Measurements from ENCODE around the gene CTDP1. TPM values are rescaled to one million over a fixed set of nuclear protein-coding genes. Genes with fewer than 3 reads are reported as not detected.

Gene CTDP1, protein sequence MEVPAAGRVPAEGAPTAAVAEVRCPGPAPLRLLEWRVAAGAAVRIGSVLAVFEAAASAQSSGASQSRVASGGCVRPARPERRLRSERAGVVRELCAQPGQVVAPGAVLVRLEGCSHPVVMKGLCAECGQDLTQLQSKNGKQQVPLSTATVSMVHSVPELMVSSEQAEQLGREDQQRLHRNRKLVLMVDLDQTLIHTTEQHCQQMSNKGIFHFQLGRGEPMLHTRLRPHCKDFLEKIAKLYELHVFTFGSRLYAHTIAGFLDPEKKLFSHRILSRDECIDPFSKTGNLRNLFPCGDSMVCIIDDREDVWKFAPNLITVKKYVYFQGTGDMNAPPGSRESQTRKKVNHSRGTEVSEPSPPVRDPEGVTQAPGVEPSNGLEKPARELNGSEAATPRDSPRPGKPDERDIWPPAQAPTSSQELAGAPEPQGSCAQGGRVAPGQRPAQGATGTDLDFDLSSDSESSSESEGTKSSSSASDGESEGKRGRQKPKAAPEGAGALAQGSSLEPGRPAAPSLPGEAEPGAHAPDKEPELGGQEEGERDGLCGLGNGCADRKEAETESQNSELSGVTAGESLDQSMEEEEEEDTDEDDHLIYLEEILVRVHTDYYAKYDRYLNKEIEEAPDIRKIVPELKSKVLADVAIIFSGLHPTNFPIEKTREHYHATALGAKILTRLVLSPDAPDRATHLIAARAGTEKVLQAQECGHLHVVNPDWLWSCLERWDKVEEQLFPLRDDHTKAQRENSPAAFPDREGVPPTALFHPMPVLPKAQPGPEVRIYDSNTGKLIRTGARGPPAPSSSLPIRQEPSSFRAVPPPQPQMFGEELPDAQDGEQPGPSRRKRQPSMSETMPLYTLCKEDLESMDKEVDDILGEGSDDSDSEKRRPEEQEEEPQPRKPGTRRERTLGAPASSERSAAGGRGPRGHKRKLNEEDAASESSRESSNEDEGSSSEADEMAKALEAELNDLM
- 42.0 and 43.3 TPM in 2 replicates for total RNA-seq

DNA sequence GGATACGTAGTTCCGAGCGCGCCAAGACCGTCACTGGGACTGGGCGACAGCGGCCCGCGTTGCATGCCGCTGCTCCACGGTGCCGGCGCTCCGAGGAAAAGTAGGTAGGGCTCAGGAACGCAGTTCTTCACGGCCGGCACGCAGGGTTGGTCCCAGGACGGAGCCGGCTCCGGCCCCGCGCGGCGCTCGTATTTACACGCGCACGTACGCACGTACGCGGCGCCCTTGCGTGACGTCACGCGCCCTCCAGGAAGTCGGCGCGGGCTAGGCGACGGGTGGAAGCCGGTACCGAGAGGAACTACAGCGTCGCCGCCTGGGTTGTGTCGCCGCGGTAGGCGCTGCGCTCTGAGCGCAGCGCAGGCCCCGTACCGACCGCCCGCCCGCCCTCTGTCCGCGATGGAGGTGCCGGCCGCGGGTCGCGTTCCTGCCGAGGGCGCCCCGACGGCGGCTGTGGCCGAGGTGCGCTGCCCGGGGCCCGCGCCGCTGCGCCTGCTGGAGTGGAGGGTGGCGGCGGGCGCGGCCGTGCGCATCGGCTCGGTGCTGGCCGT, at the start of gene CTDP1:
TSS of gene CTDP1 (plus strand) at position 252 of the 548 bp plus-strand sequence. CDS start at position 397, 145 bp downstream.
- H3K27ac Mint-ChIP-seq: peak within 1 kb of the TSS; percentile 98
- H3K36me3 Mint-ChIP-seq (ENCODE audit: low read depth): peaks cover 66% of the 10 kb centered on the region
- H3K4me3 Mint-ChIP-seq (ENCODE audit: low read depth): peak within 1 kb of the TSS; percentile 92
- DNase-seq (ENCODE audit: low spot score): peak; percentile 84
- peaks cover 60% of the 10 kb centered on the region for H3K4me1 Mint-ChIP-seq (ENCODE audit: low read depth)
- intact Hi-C loops (cut with micrococcal nuclease): loop anchor here (1.0 to 10.0 kb wide), 8 partner anchors 156 to 610 kb away; partner anchors contain the start of genes ADNP2, ATP9B, HSBP1L1 and NFATC1
- H3K27me3 Mint-ChIP-seq (ENCODE audit: low read depth): no peaks in the 10 kb centered on the region
- no peaks in the 10 kb centered on the region for H3K9me3 Mint-ChIP-seq

- no peak overlapping the region for H3K4me3 Mint-ChIP-seq (ENCODE audit: low read depth)
- no peaks in the 10 kb centered on the region for H3K36me3 Mint-ChIP-seq (ENCODE audit: low read depth)
- intact Hi-C loops (cut with micrococcal nuclease): no loop called here
- no peaks in the 10 kb centered on the region for H3K4me1 Mint-ChIP-seq (ENCODE audit: low read depth)
- H3K27me3 Mint-ChIP-seq (ENCODE audit: low read depth): peaks cover 2% of the 10 kb centered on the region
- no peak overlapping the region for H3K27ac Mint-ChIP-seq
- DNase-seq (ENCODE audit: low spot score): no peak
- peaks cover 13% of the 10 kb centered on the region for H3K9me3 Mint-ChIP-seq
Measured at GRCh38 chr18:79630281-79631095, 49.1 kb upstream of the CTDP1 start.

GRCh38 chr18:79631096-79631507, 48.5 kb upstream of the CTDP1 start:
- no peaks in the 10 kb centered on the region for H3K27me3 Mint-ChIP-seq (ENCODE audit: low read depth)
- DNase-seq (ENCODE audit: low spot score): no peak
- no peak overlapping the region for H3K4me3 Mint-ChIP-seq (ENCODE audit: low read depth)
- intact Hi-C loops (cut with micrococcal nuclease): no loop called here
- no peak overlapping the region for H3K27ac Mint-ChIP-seq
- no peaks in the 10 kb centered on the region for H3K36me3 Mint-ChIP-seq (ENCODE audit: low read depth)
- H3K9me3 Mint-ChIP-seq: peaks cover 13% of the 10 kb centered on the region
- H3K4me1 Mint-ChIP-seq (ENCODE audit: low read depth): no peaks in the 10 kb centered on the region

DNA sequence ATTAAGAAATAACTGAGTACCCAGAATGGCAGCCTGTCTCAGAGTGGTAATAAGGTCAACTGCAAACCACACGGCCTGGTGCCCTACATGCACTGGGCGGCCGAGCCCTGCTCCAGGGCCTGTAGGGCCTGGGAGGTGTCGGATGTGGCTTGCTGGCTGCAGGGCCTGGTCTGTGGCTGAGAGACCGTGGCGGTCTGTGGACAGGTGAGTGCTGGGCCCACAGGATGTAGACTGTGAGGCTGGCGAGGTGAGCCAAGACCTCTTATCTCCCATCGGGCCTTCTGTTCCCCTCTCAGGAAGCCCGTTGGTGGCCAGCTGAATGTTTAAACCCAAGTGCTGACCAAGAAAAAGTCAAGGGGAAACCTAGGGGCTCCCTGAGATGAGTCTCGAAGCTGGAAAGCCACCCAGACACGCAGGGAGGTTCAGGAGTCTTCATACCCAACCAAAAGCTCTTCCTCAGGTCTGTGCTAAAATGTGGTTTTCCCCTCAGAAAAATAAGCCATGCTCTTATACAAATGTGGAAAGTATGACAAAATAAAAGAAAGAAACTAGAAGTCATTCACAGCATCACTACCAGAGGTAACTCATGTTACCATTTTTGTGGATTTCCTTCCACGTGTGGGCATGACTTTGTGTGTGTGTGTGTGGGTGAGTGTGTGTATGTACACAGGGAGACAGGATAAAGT, 47.7 kb upstream of the CTDP1 start:
- no peaks in the 10 kb centered on the region for H3K4me1 Mint-ChIP-seq (ENCODE audit: low read depth)
- H3K27me3 Mint-ChIP-seq (ENCODE audit: low read depth): peaks cover under 1% of the 10 kb centered on the region
- no peak overlapping the region for H3K27ac Mint-ChIP-seq
- H3K4me3 Mint-ChIP-seq (ENCODE audit: low read depth): no peak overlapping the region
- intact Hi-C loops (cut with micrococcal nuclease): no loop called here
- peaks cover 13% of the 10 kb centered on the region for H3K9me3 Mint-ChIP-seq
- no peak for DNase-seq (ENCODE audit: low spot score)
- no peaks in the 10 kb centered on the region for H3K36me3 Mint-ChIP-seq (ENCODE audit: low read depth)

DNA sequence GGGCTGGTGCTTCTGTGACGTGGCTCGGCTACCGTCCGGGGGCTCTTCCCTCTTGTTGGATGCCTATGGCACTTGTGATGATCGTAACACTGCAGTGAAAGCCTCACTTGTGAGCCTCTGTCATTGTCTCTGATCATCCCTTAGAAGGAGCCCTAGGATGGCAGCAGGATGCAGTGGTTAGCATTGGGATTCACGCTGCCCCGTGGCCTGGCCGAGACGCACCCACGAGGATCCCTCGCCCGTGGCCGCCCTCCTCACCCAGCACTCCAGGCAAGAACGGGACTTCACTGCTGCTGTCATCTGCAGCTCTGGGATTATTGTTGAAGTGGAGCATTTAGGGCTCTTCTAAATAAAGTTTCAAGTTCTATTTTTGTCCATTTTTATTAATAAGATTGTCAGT, 46.8 kb upstream of the CTDP1 start:
- DNase-seq (ENCODE audit: low spot score): no peak
- no peaks in the 10 kb centered on the region for H3K4me1 Mint-ChIP-seq (ENCODE audit: low read depth)
- peaks cover 6% of the 10 kb centered on the region for H3K27me3 Mint-ChIP-seq (ENCODE audit: low read depth)
- no peak overlapping the region for H3K27ac Mint-ChIP-seq
- intact Hi-C loops (cut with micrococcal nuclease): no loop called here
- H3K4me3 Mint-ChIP-seq (ENCODE audit: low read depth): no peak overlapping the region
- no peaks in the 10 kb centered on the region for H3K36me3 Mint-ChIP-seq (ENCODE audit: low read depth)
- peaks cover 13% of the 10 kb centered on the region for H3K9me3 Mint-ChIP-seq

DNA sequence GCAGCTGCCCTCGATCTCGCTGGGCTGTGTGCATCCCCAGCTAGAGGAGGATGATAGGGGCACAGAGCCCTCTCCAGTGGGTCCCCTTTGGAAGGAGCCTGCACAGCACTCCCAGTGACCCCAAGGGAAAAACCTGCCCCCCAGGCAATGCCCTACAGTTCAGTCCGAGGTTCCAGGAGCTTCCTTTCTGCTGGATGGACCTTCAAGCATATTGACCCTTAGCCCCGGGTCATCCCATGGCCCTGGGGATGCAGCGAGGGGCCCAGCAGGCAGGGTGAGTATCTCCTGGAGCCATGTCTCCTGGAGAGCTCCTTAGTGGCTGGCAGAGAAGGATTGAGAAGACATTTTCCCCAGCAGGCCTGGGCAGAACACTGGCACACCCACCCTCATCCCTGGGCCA, 45.4 kb upstream of the CTDP1 start:
- H3K4me3 Mint-ChIP-seq (ENCODE audit: low read depth): no peak overlapping the region
- no peak for DNase-seq (ENCODE audit: low spot score)
- intact Hi-C loops (cut with micrococcal nuclease): no loop called here
- H3K36me3 Mint-ChIP-seq (ENCODE audit: low read depth): no peaks in the 10 kb centered on the region
- no peak overlapping the region for H3K27ac Mint-ChIP-seq
- H3K9me3 Mint-ChIP-seq: peaks cover 13% of the 10 kb centered on the region
- H3K4me1 Mint-ChIP-seq (ENCODE audit: low read depth): no peaks in the 10 kb centered on the region
- H3K27me3 Mint-ChIP-seq (ENCODE audit: low read depth): peaks cover 7% of the 10 kb centered on the region

- Mint-ChIP-seq H3K4me3 (ENCODE audit: low read depth) (no peak overlapping the region), H3K27ac (no peak overlapping the region), H3K4me1 (ENCODE audit: low read depth) (no peaks in the 10 kb centered on the region), H3K27me3 (ENCODE audit: low read depth) (peaks cover 10% of the 10 kb centered on the region), H3K36me3 (ENCODE audit: low read depth) (no peaks in the 10 kb centered on the region), H3K9me3 (peaks cover 13% of the 10 kb centered on the region)
- intact Hi-C loops (cut with micrococcal nuclease): no loop called here
- no peak for DNase-seq (ENCODE audit: low spot score)
Measured at GRCh38 chr18:79634593-79635426, 44.8 kb upstream of the CTDP1 start.

DNA sequence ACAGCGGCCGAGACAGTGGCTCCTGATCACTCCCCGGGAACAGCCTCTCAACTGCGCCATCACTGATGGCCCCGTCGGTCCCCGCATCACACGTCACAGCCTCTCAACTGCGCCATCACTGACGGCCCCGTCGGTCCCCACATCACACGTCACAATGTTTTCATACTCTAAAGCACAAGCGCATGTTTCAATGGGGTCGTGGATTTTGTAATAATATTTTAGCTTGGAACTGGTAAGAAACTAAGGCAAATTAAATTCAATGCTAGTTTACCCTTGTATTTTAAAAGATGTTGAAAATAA, 44.2 kb upstream of the CTDP1 start:
- no peaks in the 10 kb centered on the region for H3K4me1 Mint-ChIP-seq (ENCODE audit: low read depth)
- no peak for DNase-seq (ENCODE audit: low spot score)
- no peak overlapping the region for H3K27ac Mint-ChIP-seq
- H3K27me3 Mint-ChIP-seq (ENCODE audit: low read depth): peaks cover 14% of the 10 kb centered on the region
- intact Hi-C loops (cut with micrococcal nuclease): no loop called here
- H3K4me3 Mint-ChIP-seq (ENCODE audit: low read depth): no peak overlapping the region
- H3K9me3 Mint-ChIP-seq: peaks cover 13% of the 10 kb centered on the region
- H3K36me3 Mint-ChIP-seq (ENCODE audit: low read depth): no peaks in the 10 kb centered on the region

DNA sequence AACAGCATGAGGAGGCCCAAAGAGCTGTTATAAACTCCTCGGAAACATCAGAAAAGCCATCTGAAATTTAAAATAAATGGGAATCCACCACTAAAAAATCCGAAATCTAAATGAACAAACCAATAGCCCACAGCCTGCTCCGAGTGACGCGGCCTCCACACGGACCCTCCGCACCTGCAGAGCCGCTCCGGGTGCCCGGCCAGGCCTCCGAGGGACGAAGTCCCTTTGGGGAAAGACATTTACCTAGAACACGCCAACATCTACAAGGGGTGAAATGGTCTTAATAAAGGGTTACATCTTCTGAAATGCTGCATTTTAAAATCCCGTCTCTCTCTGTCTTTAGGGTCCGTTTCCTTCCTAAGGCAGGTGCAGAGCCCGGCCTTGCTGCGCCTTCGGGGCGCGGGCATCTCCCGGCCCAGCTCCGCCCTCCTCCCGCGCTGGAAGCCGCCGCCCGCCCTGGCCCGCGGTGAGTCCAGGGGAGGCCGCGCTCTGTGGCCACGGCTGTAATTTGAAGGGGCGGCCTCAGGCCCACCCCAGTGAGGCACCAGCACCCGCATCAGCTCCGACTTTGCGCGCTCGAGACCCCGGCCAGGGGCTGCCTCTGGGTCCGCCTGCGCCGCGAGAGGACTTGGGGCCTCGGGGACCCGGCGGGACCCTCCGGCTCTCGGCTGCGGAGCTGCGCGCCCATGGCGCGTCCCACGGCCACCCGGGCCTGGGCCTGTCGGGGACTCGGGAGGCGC, 42.3 kb upstream of the CTDP1 start:
- Mint-ChIP-seq H3K4me3 (ENCODE audit: low read depth) (no peak overlapping the region), H3K27ac (no peak overlapping the region), H3K4me1 (ENCODE audit: low read depth) (no peaks in the 10 kb centered on the region), H3K9me3 (peaks cover 13% of the 10 kb centered on the region), H3K27me3 (ENCODE audit: low read depth) (peaks cover 14% of the 10 kb centered on the region), H3K36me3 (ENCODE audit: low read depth) (no peaks in the 10 kb centered on the region)
- intact Hi-C loops (cut with micrococcal nuclease): no loop called here
- DNase-seq (ENCODE audit: low spot score): no peak

GRCh38 chr18:79637921-79638909, 41.4 kb upstream of the CTDP1 start:
- H3K27me3 Mint-ChIP-seq (ENCODE audit: low read depth): peaks cover 14% of the 10 kb centered on the region
- intact Hi-C loops (cut with micrococcal nuclease): no loop called here

More at GRCh38 chr18:79637921-79638909, 41.4 kb upstream of the CTDP1 start:
- no peak for DNase-seq (ENCODE audit: low spot score)
- Mint-ChIP-seq H3K4me1 (ENCODE audit: low read depth) (no peaks in the 10 kb centered on the region), H3K36me3 (ENCODE audit: low read depth) (no peaks in the 10 kb centered on the region), H3K9me3 (peaks cover 13% of the 10 kb centered on the region), H3K27ac (no peak overlapping the region), H3K4me3 (ENCODE audit: low read depth) (no peak overlapping the region)
